Fibroblast of villous mesenchyme (primary cell): ENCODE results near the gene SPDYE17. TPM values are rescaled to one million over a fixed set of nuclear protein-coding genes. Genes with fewer than 3 reads are reported as not detected.
"Not testable (repeated sequence)": the region's sequence is repeated elsewhere in the genome, so short reads cannot be mapped to it uniquely, and the experiment has no call there.

ENCODE experiments used
- DNase-seq: peaks from one replicate; pipeline ENCODE4 v3.0.0-alpha.2; 2010; ENCODE audit warnings: low read depth
- H3K4me3 ChIP-seq: 2 replicates; pipeline ENCODE4 v1.5.1; 2011; ENCODE audit warnings: low read depth, mild to moderate bottlenecking, low read length
- small RNA-seq: library from RNA; depleted of rRNA; stranded (forward); fragments of <200 nt; gene quantifications from one replicate; pipeline ENCODE3, GENCODE V24; 2012
- total RNA-seq: library from RNA; depleted of rRNA; stranded (reverse); fragments of >200 nt; gene quantifications from 2 replicates; pipeline ENCODE4 v1.2.3, GENCODE V29; 2012

Gene SPDYE17
- total RNA-seq, 1 donor, result not detected

GRCh38 chr7:76982501-76982900 is 49.7 kb downstream of the SPDYE17 start:
- DNase-seq, H3K4me3 ChIP-seq: not testable (repeated sequence)

GRCh38 chr7:76981187-76981970 is 50.8 kb downstream of the SPDYE17 start:
- not testable (repeated sequence) for DNase-seq, H3K4me3 ChIP-seq

- not testable (repeated sequence) for DNase-seq, H3K4me3 ChIP-seq
Observed at GRCh38 chr7:76980576-76980975, 51.6 kb downstream of the SPDYE17 start.

- not testable (repeated sequence) for H3K4me3 ChIP-seq, DNase-seq
Observed at GRCh38 chr7:76977761-76978367, 54.3 kb downstream of the SPDYE17 start.

- not testable (repeated sequence) for DNase-seq, H3K4me3 ChIP-seq
Observed at GRCh38 chr7:76974793-76975579, 57.2 kb downstream of the SPDYE17 start.

GRCh38 chr7:76974336-76974735 is 57.8 kb downstream of the SPDYE17 start:
- not testable (repeated sequence) for DNase-seq, H3K4me3 ChIP-seq

GRCh38 chr7:76972391-76972790 is 59.8 kb downstream of the SPDYE17 start:
- H3K4me3 ChIP-seq, DNase-seq: not testable (repeated sequence)

Small RNA genes lying within 50 kb of the gene (small RNA-seq; reads per million reads assigned to genes)
- gene RF00019, result not detected

Other genes with a start within 250 kb of the SPDYE17 start
- not detected in 2 replicates for gene SPDYE18, start 30.2 kb upstream of the SPDYE17 start, total RNA-seq
- 1.3 and 1.7 TPM in 2 replicates for gene CCDC146, start 90.3 kb upstream of the SPDYE17 start, total RNA-seq
- gene FGL2, start 167.5 kb upstream of the SPDYE17 start, total RNA-seq, result 0.86 and 0.97 TPM in 2 replicates